CD4-positive, alpha-beta T cell (primary cell): Measurements from ENCODE around the gene ADARB2. TPM values are rescaled to one million over a fixed set of nuclear protein-coding genes. Genes with fewer than 3 reads are reported as not detected.

Experiments
- ATAC-seq: fragments of 200-7000 bp; cut with Tn5 transposase; one replicate; pipeline ENCODE4 v1.10.0; 2022; ENCODE audit warnings: mild to moderate bottlenecking; ENCODE audit not compliant: poor library complexity
- CTCF ChIA-PET: fragments of 350-600 bp; sonication (Branson Sonifier 250); formaldehyde crosslinking; loops from one replicate; lab custom pipeline; 2021; ENCODE audit warnings: antibody characterized with exemption, inconsistent platforms; lab: Charles Lee
- POLR2A ChIA-PET: fragments of 350-600 bp; sonication (Branson Sonifier 250); formaldehyde crosslinking; loops from one replicate; lab custom pipeline; 2021; ENCODE audit warnings: antibody characterized with exemption, inconsistent platforms; lab: Charles Lee
- DNase-seq, 14 experiments: peaks; one replicate each; pipeline ENCODE4 v3.0.0-alpha.2; 2013 to 2020; ENCODE audit warnings: mixed read lengths in 2 of 14
- H3K27ac ChIP-seq, 2 donors: one replicate each; pipeline versions ENCODE4 v1.5.1 to v1.7.0; 2013; ENCODE audit warnings: low read length in 2 of 2, low read depth in 1 of 2, mild to moderate bottlenecking in 1 of 2
- H3K27me3 ChIP-seq, 2 experiments: 1 replicate in 1 of 2; 2 replicates in 1 of 2; pipeline versions ENCODE4 v1.6.1 to v1.7.0; 2013; ENCODE audit warnings: low read length in 2 of 2, control low read depth in 1 of 2, mild to moderate bottlenecking in 1 of 2, moderate library complexity in 1 of 2; ENCODE audit not compliant: insufficient read depth in 2 of 2, control insufficient read depth in 1 of 2
- H3K36me3 ChIP-seq: one replicate; pipeline ENCODE4 v1.6.1; 2013; ENCODE audit warnings: low read length, control low read depth; ENCODE audit not compliant: insufficient read depth
- H3K4me1 ChIP-seq: one replicate; pipeline ENCODE4 v1.6.1; 2013; ENCODE audit warnings: low read length, control low read depth; ENCODE audit not compliant: insufficient read depth
- H3K4me3 ChIP-seq: one replicate; pipeline ENCODE4 v1.5.1; 2013; ENCODE audit warnings: mild to moderate bottlenecking, low read length, moderate library complexity
- H3K9me3 ChIP-seq, 2 experiments: 1 replicate in 1 of 2; 2 replicates in 1 of 2; pipeline versions ENCODE4 v1.6.1 to v1.7.0; 2013; ENCODE audit warnings: low read length in 2 of 2, mild to moderate bottlenecking in 2 of 2, control low read depth in 1 of 2, moderate library complexity in 1 of 2; ENCODE audit not compliant: control insufficient read depth in 1 of 2, insufficient read depth in 1 of 2
- H3K27ac Mint-ChIP-seq: one replicate; pipeline ENCODE4 v1.8.0; 2020; ENCODE audit warnings: mixed read lengths
- H3K27me3 Mint-ChIP-seq: one replicate; pipeline ENCODE4 v1.8.0; 2021; ENCODE audit warnings: mixed read lengths
- H3K36me3 Mint-ChIP-seq: one replicate; pipeline ENCODE4 v1.8.0; 2021; ENCODE audit warnings: low read depth, mixed read lengths
- H3K4me1 Mint-ChIP-seq: one replicate; pipeline ENCODE4 v1.8.0; 2021; ENCODE audit warnings: low read depth, mixed read lengths
- H3K4me3 Mint-ChIP-seq: one replicate; pipeline ENCODE4 v1.8.0; 2020; ENCODE audit warnings: mild to moderate bottlenecking, mixed read lengths
- H3K9me3 Mint-ChIP-seq: one replicate; pipeline ENCODE4 v1.8.0; 2020; ENCODE audit warnings: mixed read lengths
- CTCF ChIP-seq: fragments of 200-600 bp; IDR thresholded peaks from one replicate; pipeline ENCODE4 v1.8.0; 2022; ENCODE audit warnings: antibody characterized with exemption, mild to moderate bottlenecking
- intact Hi-C, 2 experiments: fragments of 100-400 bp; cut with DNase I in 1 of 2; cut with micrococcal nuclease in 1 of 2; formaldehyde crosslinking; loops; one replicate each; pipeline versions ENCODE4 v1.15.1 to v1.9.0; 2023 to 2025; cut with DNase I, micrococcal nuclease
- total RNA-seq, 174 experiments: library from RNA in 2 of 174; stranded (reverse) in 2 of 174; gene quantifications; one replicate each; pipeline ENCODE4 v1.2.3 and lab custom pipeline; 2021 to 2026

The ADARB2 gene
- total RNA-seq, 2 experiments from 2014 or later = 0.14 TPM; not detected in 1

DNA sequence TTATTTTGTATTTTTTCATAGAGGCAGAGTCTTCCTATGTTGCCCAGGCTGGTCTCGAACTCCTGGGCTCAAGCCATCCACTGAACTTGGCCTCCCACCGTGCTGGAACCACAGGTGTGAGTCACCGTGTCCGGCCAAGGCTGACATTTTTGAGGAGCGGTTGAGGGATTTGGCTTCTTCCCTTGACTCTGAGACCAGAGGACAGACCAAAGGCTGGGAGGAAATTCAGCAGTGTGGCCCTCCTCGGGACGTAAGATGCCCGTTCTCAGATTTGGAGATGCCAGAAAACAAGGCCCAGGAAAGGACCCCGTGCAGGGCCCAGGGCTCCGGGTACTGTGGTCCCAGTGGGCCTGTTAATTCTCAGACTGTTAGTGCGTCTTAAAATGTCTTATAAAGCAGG lies 535.0 kb downstream of the ADARB2 start:
- Mint-ChIP-seq H3K4me3 (no peak overlapping the region), H3K9me3 (no peaks in the 10 kb centered on the region), H3K27me3 (no peaks in the 10 kb centered on the region), H3K27ac (no peak overlapping the region), H3K4me1 (no peaks in the 10 kb centered on the region), H3K36me3 (no peaks in the 10 kb centered on the region)
- Histone ChIP-seq H3K27me3 (peaks cover 0 to 3% of the 10 kb centered on the region in 2 experiments), H3K27ac (no peak overlapping the region), H3K4me1 (no peaks in the 10 kb centered on the region), H3K9me3 (peaks cover 0 to 13% of the 10 kb centered on the region in 2 experiments), H3K4me3 (no peak overlapping the region), H3K36me3 (no peaks in the 10 kb centered on the region)
- DNase-seq = no peak
- TF ChIP-seq CTCF = no peak
- ChIA-PET POLR2A (no interaction called here), CTCF (no interaction called here)
- intact Hi-C loops = no loop called here
- ATAC-seq = no peak

DNA sequence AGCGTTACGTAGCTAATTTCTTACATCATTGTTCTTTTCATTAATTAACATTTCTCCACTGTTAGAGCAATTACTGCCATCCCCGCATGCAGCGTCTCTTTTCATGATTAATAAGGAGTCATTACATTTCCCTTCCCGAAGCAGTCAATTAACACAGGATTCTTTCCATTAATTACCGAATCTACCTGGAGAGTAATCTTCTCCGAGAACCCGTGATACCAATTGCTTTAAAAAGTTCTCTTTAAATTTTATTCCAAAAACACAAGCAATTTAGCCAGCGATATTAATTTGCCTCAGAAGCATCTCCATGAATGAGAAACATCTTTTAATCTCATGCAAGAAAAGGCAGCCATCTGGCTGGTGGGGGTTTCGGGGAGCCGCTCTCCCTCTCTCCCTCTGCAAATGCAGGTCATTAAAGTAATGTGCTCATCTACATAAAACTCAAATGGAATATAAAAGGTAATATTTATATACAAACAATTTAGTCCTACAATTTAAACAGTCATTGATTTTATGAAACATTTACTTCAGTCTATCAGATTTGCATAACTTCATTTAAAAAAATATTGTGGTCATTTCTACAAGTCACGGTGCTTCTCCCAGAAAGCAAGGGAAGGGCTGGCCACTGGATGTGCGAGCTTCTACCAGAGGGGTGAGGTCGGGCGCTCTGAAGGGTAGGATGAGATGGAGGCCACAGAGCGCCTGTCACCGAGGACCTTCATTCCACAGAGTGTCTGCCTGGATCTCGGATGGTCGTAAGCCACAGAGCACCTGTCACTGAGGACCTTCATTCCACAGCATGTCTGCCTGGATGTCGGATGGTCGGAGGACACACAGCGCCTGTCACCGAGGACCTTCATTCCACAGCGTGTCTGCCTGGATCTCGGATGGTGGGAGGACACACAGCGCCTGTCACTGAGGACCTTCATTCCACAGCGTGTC lies 536.2 kb downstream of the ADARB2 start:
- Histone ChIP-seq H3K27me3 (peaks cover 0 to 3% of the 10 kb centered on the region in 2 experiments), H3K27ac (no peak overlapping the region), H3K36me3 (no peaks in the 10 kb centered on the region), H3K4me3 (no peak overlapping the region), H3K9me3 (peaks cover 0 to 13% of the 10 kb centered on the region in 2 experiments), H3K4me1 (no peaks in the 10 kb centered on the region)
- CTCF ChIA-PET = no interaction called here
- no peak for TF ChIP-seq CTCF
- Mint-ChIP-seq H3K27me3 (no peaks in the 10 kb centered on the region), H3K27ac (no peak overlapping the region), H3K4me1 (no peaks in the 10 kb centered on the region), H3K4me3 (no peak overlapping the region), H3K36me3 (no peaks in the 10 kb centered on the region), H3K9me3 (no peaks in the 10 kb centered on the region)
- no peak for DNase-seq
- ATAC-seq = no peak
- intact Hi-C loops = no loop called here
- POLR2A ChIA-PET = no interaction called here

GRCh38 chr10:1199897-1200721 lies 537.2 kb downstream of the ADARB2 start:
- TF ChIP-seq CTCF = no peak
- no peak for DNase-seq
- no peaks in the 10 kb centered on the region for H3K27me3 Mint-ChIP-seq
- no peaks in the 10 kb centered on the region for H3K4me1 Mint-ChIP-seq
- H3K27ac Mint-ChIP-seq = no peak overlapping the region
- Histone ChIP-seq H3K4me3 (no peak overlapping the region), H3K36me3 (no peaks in the 10 kb centered on the region), H3K9me3 (peaks cover 0 to 13% of the 10 kb centered on the region in 2 experiments), H3K27ac (no peak overlapping the region), H3K27me3 (peaks cover 0 to 3% of the 10 kb centered on the region in 2 experiments), H3K4me1 (no peaks in the 10 kb centered on the region)
- no peaks in the 10 kb centered on the region for H3K36me3 Mint-ChIP-seq
- H3K9me3 Mint-ChIP-seq = no peaks in the 10 kb centered on the region
- no peak overlapping the region for H3K4me3 Mint-ChIP-seq
- CTCF ChIA-PET = no interaction called here
- no peak for ATAC-seq
- POLR2A ChIA-PET = no interaction called here
- intact Hi-C loops = no loop called here
